Choroid plexus epithelial cell (primary cell): Measurements from ENCODE around the gene FAT2.

Experiments used
- DNase-seq: peaks from one replicate; pipeline ENCODE4 v3.0.0-alpha.2; 2010; ENCODE audit warnings: low read depth
- H3K4me3 ChIP-seq: 2 replicates; pipeline ENCODE4 v1.5.1; 2011; ENCODE audit warnings: low read depth, mild to moderate bottlenecking, control low read depth, low read length, moderate library complexity
- TF ChIP-seq, protein P1 (sequence below): conservative IDR thresholded peaks from 2 replicates; pipeline ENCODE4 v1.5.1; 2011; ENCODE audit warnings: low read depth, mild to moderate bottlenecking, control low read depth, inconsistent platforms, low read length, moderate library complexity

The FAT2 gene

GRCh38 chr5:151591144-151591819, at the start of gene FAT2:
FAT2 (minus strand) TSS chr5:151591331; CDS start chr5:151568931, 22,400 bp downstream.
- no peak within 1 kb of the TSS for H3K4me3 ChIP-seq
- TF ChIP-seq, protein P1, sequence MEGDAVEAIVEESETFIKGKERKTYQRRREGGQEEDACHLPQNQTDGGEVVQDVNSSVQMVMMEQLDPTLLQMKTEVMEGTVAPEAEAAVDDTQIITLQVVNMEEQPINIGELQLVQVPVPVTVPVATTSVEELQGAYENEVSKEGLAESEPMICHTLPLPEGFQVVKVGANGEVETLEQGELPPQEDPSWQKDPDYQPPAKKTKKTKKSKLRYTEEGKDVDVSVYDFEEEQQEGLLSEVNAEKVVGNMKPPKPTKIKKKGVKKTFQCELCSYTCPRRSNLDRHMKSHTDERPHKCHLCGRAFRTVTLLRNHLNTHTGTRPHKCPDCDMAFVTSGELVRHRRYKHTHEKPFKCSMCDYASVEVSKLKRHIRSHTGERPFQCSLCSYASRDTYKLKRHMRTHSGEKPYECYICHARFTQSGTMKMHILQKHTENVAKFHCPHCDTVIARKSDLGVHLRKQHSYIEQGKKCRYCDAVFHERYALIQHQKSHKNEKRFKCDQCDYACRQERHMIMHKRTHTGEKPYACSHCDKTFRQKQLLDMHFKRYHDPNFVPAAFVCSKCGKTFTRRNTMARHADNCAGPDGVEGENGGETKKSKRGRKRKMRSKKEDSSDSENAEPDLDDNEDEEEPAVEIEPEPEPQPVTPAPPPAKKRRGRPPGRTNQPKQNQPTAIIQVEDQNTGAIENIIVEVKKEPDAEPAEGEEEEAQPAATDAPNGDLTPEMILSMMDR: no peak
- no peak for DNase-seq

DNA sequence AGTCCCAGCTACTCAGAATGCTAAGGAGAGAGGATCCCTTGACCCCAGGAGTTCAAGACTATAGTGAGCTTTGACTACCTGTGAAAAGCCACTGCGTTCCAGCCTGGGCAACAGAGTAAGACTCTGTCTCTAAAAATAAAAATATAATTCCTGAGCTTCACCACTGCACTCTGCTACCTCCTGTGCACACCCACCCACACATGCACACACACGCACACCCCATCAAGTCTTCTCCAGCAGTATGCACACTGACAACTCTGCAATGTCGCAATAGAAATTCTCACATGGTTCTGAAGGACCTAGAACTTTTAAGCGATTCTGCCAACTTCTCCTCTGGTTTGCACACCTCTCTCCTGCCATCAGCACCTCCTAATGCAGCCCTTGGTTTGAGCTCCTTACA, 47.5 kb upstream of the FAT2 start:
- TF ChIP-seq, protein P1: no peak
- no peak overlapping the region for H3K4me3 ChIP-seq
- DNase-seq: no peak

- TF ChIP-seq, protein P1: no peak
- no peak for DNase-seq
- no peak overlapping the region for H3K4me3 ChIP-seq
Observed at GRCh38 chr5:151637676-151638075, 46.5 kb upstream of the FAT2 start.

GRCh38 chr5:151633892-151634291, 42.8 kb upstream of the FAT2 start:
- no peak for DNase-seq
- H3K4me3 ChIP-seq: no peak overlapping the region
- TF ChIP-seq, protein P1: no peak

DNA sequence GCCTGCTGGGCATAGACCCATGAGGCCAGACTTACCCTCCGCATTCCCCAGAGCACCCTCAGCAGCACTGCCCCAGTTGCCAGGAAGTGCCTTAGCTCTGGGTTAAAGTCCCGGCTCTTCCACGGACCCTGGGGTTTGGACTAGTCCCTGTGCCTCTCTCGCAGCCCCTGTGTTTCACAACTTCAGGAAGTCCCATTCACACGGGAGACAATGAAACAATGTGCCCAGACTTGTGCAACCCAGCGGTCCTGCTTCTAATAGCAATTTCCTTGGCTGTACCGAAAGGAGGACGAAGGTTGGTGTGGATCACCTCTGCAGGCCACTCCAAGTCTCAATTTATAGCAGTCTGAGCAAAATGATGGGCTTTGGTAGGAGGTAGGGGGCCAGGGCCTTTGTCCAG, 41.8 kb upstream of the FAT2 start:
- TF ChIP-seq, protein P1: no peak
- no peak for DNase-seq
- H3K4me3 ChIP-seq: no peak overlapping the region

GRCh38 chr5:151632524-151632923, 41.4 kb upstream of the FAT2 start:
- peak; percentile 26 for DNase-seq
- TF ChIP-seq, protein P1: no peak
- H3K4me3 ChIP-seq: no peak overlapping the region

- no peak overlapping the region for H3K4me3 ChIP-seq
- DNase-seq: no peak
- TF ChIP-seq, protein P1: no peak
Observed at GRCh38 chr5:151631941-151632340, 40.8 kb upstream of the FAT2 start.
